ENCODE results near the gene WNT7B.
A peak's percentile ranks its signal among the peaks of the same experiment; 100 is the strongest.
"Not testable (repeated sequence)": the region's sequence is repeated elsewhere in the genome, so short reads cannot be mapped to it uniquely, and the experiment has no call there.

WNT7B gene

GRCh38 chr22:46007848-46008261, 30.9 kb upstream of the WNT7B start:
- DNase-seq = peak; percentile 91

- DNase-seq = peak; percentile 75
These were observed 30.3 kb upstream of the WNT7B start for GRCh38 chr22:46007003-46007847.

- peak; percentile 56 for DNase-seq
These were observed 29.5 kb upstream of the WNT7B start for GRCh38 chr22:46006379-46007002.

GRCh38 chr22:46005116-46005705, 28.2 kb upstream of the WNT7B start:
- not testable (repeated sequence) for DNase-seq

- no peak for DNase-seq
These were observed 27.3 kb upstream of the WNT7B start for GRCh38 chr22:46004105-46004866.

- no peak for DNase-seq
These were observed 26.5 kb upstream of the WNT7B start for GRCh38 chr22:46003271-46004091.

GRCh38 chr22:46002757-46003270, 25.9 kb upstream of the WNT7B start:
- no peak for DNase-seq

GRCh38 chr22:46001426-46002106, 24.6 kb upstream of the WNT7B start:
- no peak for DNase-seq

GRCh38 chr22:46001046-46001425, 24.1 kb upstream of the WNT7B start:
- DNase-seq = no peak

GRCh38 chr22:46000081-46001027, 23.4 kb upstream of the WNT7B start:
- DNase-seq = no peak

- no peak for DNase-seq
These were observed 22.5 kb upstream of the WNT7B start for GRCh38 chr22:45999379-45999971.

GRCh38 chr22:45998638-45999378, 21.8 kb upstream of the WNT7B start:
- DNase-seq = no peak

GRCh38 chr22:45997777-45998637, 21.0 kb upstream of the WNT7B start:
- no peak for DNase-seq

GRCh38 chr22:45997077-45997776, 20.3 kb upstream of the WNT7B start:
- no peak for DNase-seq

- DNase-seq = no peak
These were observed 19.5 kb upstream of the WNT7B start for GRCh38 chr22:45996241-45997076.

- no peak for DNase-seq
These were observed 18.6 kb upstream of the WNT7B start for GRCh38 chr22:45995405-45996101.
